ENCODE data around the gene BHMT. TPM values are rescaled to one million over a fixed set of nuclear protein-coding genes. Genes with fewer than 3 reads are reported as not detected.

The BHMT gene
- total RNA-seq, 4 donors from 2014 or later: 0.83 to 4.8 (median 3.9) TPM

GRCh38 chr5:79075646-79076426 is 35.8 kb upstream of the BHMT start:
- H3K27me3 ChIP-seq: no peaks in the 10 kb centered on the region
- peaks cover 0 to 10% (median 6%) of the 10 kb centered on the region in 4 donors for H3K9me3 ChIP-seq
- no peak for DNase-seq (ENCODE audit: extremely low spot score)
- no peak overlapping the region for H3K4me3 ChIP-seq
- H3K36me3 ChIP-seq: peaks cover 0 to 4% (median 0%) of the 10 kb centered on the region in 4 donors
- peak overlapping the region; percentile 61 to 75 (median 64) for H3K27ac ChIP-seq (replicated peaks in 1 of 4)
- intact Hi-C loops (cut with DNase I): no loop called here
- 77% methylated on average over 7 of the region's 11 CpGs for WGBS
- TF ChIP-seq EP300 (IDR thresholded peaks at IDR 0.05): no peak
- no peak for TF ChIP-seq POLR2A (IDR thresholded peaks at IDR 0.05; ENCODE audit: low read depth)
- TF ChIP-seq POLR2AphosphoS5 (IDR thresholded peaks at IDR 0.05): no peak
- TF ChIP-seq CTCF (IDR thresholded peaks at IDR 0.05): no peak
- peaks cover 6 to 52% (median 33%) of the 10 kb centered on the region in 4 donors for H3K4me1 ChIP-seq

- H3K27ac ChIP-seq (replicated peaks in 1 of 4): peak overlapping the region; percentile 59 to 75 (median 64)
- no peak for TF ChIP-seq CTCF (IDR thresholded peaks at IDR 0.05)
- TF ChIP-seq POLR2AphosphoS5 (IDR thresholded peaks at IDR 0.05): no peak
- no peak for TF ChIP-seq EP300 (IDR thresholded peaks at IDR 0.05)
- no peak for TF ChIP-seq POLR2A (IDR thresholded peaks at IDR 0.05; ENCODE audit: low read depth)
These were observed 34.8 kb upstream of the BHMT start for GRCh38 chr5:79076819-79077218.

GRCh38 chr5:79077680-79078365 is 33.8 kb upstream of the BHMT start:
- WGBS: 46% methylated on average over 3 of the region's 3 CpGs
- Histone ChIP-seq H3K27ac (replicated peaks in 1 of 4) (peak overlapping the region; percentile 59 to 75 (median 64)), H3K9me3 (peaks cover 0 to 10% (median 6%) of the 10 kb centered on the region in 4 donors), H3K36me3 (peaks cover 0 to 14% (median 0%) of the 10 kb centered on the region in 4 donors), H3K27me3 (no peaks in the 10 kb centered on the region), H3K4me1 (peaks cover 6 to 53% (median 32%) of the 10 kb centered on the region in 4 donors), H3K4me3 (no peak overlapping the region)
- DNase-seq (ENCODE audit: extremely low spot score): no peak
- intact Hi-C loops (cut with DNase I): no loop called here
- TF ChIP-seq POLR2AphosphoS5 (IDR thresholded peaks at IDR 0.05): no peak
- no peak for TF ChIP-seq CTCF (IDR thresholded peaks at IDR 0.05)
- TF ChIP-seq EP300 (IDR thresholded peaks at IDR 0.05): no peak
- no peak for TF ChIP-seq POLR2A (IDR thresholded peaks at IDR 0.05; ENCODE audit: low read depth)

More at GRCh38 chr5:79076819-79077218, 34.8 kb upstream of the BHMT start:
- 54% methylated on average over 4 of the region's 4 CpGs for WGBS
- H3K4me3 ChIP-seq: no peak overlapping the region
- H3K27me3 ChIP-seq: no peaks in the 10 kb centered on the region
- H3K4me1 ChIP-seq: peaks cover 6 to 49% (median 32%) of the 10 kb centered on the region in 4 donors
- H3K36me3 ChIP-seq: peaks cover 0 to 14% (median 0%) of the 10 kb centered on the region in 4 donors
- H3K9me3 ChIP-seq: peaks cover 0 to 10% (median 6%) of the 10 kb centered on the region in 4 donors
- no peak for DNase-seq (ENCODE audit: extremely low spot score)
- intact Hi-C loops (cut with DNase I): no loop called here

GRCh38 chr5:79080804-79081203 is 30.8 kb upstream of the BHMT start:
- Histone ChIP-seq H3K27ac (replicated peaks in 1 of 4) (no peak overlapping the region), H3K9me3 (no peaks in the 10 kb centered on the region), H3K36me3 (peaks cover 0 to 26% (median 3%) of the 10 kb centered on the region in 4 donors), H3K27me3 (no peaks in the 10 kb centered on the region), H3K4me1 (peaks cover 6 to 39% (median 28%) of the 10 kb centered on the region in 4 donors), H3K4me3 (no peak overlapping the region)
- 85% methylated on average over 2 of the region's 2 CpGs for WGBS
- DNase-seq (ENCODE audit: extremely low spot score): no peak
- TF ChIP-seq CTCF (IDR thresholded peaks at IDR 0.05) (no peak), EP300 (IDR thresholded peaks at IDR 0.05) (no peak), POLR2A (IDR thresholded peaks at IDR 0.05; ENCODE audit: low read depth) (no peak), POLR2AphosphoS5 (IDR thresholded peaks at IDR 0.05) (no peak)
- intact Hi-C loops (cut with DNase I): no loop called here

All from esophagus muscularis mucosa (tissue), 4 donors.